GM19324 (cell line): ENCODE data around the gene LRRC58.

Source experiments
- ATAC-seq: cut with Tn5 transposase; IDR thresholded peaks from one replicate; pipeline ENCODE4 v1.9.1; 2021; ENCODE audit warnings: mild to moderate bottlenecking, moderate library complexity; ENCODE audit not compliant: unreplicated experiment, low FRiP score

The LRRC58 gene

DNA sequence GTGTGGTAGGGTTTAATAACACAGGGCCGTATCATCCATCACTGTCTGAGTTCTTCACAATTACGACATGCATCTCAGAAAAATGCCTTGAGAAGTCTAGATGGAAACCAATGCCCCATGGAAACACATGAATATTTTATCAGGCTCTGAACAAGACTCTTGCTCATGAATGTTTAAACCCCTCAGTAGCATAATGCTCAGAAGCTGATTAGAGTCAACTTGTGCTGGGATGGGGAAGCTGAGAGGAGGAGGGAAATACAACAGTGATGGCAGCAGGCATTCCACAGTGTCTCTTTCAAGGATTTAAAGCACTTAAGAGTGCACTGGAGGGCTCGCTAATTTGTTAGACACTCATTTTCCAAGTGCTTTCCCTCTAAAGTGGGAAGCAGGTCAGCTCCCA is 67.9 kb downstream of the LRRC58 start:
- no peak for ATAC-seq

DNA sequence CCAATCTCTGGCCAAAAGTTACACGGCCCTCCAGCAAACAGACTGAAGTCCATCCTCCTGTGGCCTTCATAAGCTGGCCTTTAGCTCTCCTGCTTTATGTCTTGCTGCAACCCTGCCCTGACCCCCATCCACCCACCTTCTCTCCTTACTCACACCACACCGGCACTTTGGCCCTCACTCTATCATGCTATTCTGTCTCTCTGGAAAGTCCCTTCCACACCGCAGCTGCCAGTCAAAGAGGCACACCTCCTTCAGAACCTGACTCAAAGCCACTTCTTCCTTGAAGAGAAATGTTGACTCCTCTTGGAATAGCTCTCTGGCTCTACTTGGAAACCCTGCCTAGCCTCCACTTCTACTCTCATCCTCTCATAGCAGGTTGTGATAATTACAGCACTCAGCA is 68.6 kb downstream of the LRRC58 start:
- ATAC-seq = no peak

DNA sequence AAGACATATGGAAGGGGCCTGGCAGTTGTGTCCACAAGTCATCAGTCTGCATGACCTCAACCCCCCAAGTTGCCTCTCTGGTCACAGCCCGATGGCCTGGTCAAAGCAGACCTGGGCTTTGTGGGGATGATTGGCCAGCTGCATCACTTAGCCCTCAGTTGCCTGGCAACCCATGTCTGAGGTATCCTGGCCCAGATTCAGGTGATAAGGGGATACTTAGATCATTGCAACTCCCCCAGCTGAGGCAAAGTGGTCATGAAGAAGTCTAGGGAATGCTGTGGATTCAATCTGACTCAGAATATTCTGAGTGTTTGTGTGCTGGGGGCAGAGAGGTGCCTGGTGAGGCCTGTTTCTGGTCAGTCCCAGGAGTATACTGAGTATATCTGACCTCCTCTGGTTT is 69.1 kb downstream of the LRRC58 start:
- no peak for ATAC-seq

DNA sequence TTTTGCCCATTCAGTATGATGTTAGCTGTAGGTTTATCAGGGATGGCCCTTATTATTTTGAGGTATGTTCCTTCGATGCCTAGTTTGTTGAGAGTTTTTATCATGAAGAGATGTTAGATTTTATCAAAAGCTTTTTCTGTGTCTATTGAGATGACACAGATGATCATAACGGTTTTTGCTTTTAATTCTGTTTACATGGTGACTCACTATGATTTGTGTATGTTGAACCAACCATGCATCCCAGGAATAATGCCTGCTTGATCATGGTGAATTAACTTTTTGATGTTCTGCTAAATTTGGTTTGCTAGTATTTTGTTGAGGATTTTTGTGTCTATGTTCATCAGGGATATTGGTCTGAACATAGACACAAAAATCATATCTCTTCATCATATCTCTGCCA is 72.4 kb downstream of the LRRC58 start:
- no peak for ATAC-seq

DNA sequence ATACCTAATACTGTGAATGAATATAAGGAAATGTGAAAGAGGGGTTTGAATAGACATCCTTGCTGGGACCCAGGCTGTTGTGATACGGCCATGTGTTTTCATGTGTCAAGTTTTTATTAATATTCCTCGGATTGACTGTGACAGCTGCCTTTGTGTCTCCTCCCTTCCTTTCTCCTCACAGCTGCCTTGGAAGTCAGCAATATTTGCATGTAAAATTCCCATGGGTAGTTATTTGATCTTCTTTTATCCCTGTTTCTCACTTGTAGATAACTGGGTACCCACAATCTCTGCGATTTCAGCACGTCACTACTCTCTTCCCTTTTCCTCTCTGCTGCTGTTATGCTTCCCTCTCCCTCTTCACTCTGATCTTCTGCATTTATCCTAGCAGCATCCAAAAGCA is 73.5 kb downstream of the LRRC58 start:
- ATAC-seq = no peak

DNA sequence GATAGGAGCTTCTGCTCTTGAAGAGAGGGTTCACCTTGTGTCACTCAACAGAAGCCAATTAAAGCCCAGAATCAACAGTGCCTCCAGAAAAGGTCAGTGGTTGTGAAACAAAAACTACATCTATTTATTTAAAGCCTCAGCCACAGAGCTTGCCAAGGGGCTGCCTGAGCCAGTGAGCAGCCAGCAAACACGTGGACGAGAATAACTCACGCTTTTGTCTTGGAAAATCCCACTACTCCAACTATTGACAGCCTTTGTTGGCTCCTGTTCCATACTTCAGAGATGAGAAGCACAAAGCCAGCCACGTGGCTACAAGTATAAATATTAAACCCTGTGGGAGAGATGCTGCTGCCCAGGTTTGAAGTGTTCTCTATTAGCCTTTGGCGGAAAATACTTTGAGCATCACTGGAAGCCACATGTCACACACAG is 74.4 kb downstream of the LRRC58 start:
- no peak for ATAC-seq
